Muscle layer of colon (tissue), 2 donors: ENCODE measurements around the gene JMJD1C.
"Not testable (repeated sequence)": the region's sequence is repeated elsewhere in the genome, so short reads cannot be mapped to it uniquely, and the experiment has no call there.

Experiments used
- H3K27ac ChIP-seq: one replicate; pipeline ENCODE4 v1.7.0; 2013; ENCODE audit warnings: low read depth, mild to moderate bottlenecking, low read length, moderate library complexity
- H3K27me3 ChIP-seq, 2 donors: one replicate each; pipeline ENCODE4 v1.7.0; 2013; ENCODE audit warnings: low read length in 2 of 2, mild to moderate bottlenecking in 2 of 2; ENCODE audit not compliant: insufficient read depth in 2 of 2, control insufficient read depth in 1 of 2
- H3K36me3 ChIP-seq: one replicate; pipeline ENCODE4 v1.7.0; 2013; ENCODE audit warnings: mild to moderate bottlenecking, low read length; ENCODE audit not compliant: insufficient read depth
- H3K4me1 ChIP-seq: one replicate; pipeline ENCODE4 v1.7.0; 2013; ENCODE audit warnings: mild to moderate bottlenecking, low read length; ENCODE audit not compliant: insufficient read depth
- H3K4me3 ChIP-seq, 2 donors: one replicate each; pipeline ENCODE4 v1.7.0; 2013; ENCODE audit warnings: low read length in 2 of 2, low read depth in 1 of 2, mild to moderate bottlenecking in 1 of 2, moderate library complexity in 1 of 2
- H3K9ac ChIP-seq: one replicate; pipeline ENCODE4 v1.7.0; 2013; ENCODE audit warnings: low read length
- H3K9me3 ChIP-seq: one replicate; pipeline ENCODE4 v1.7.0; 2013; ENCODE audit warnings: mild to moderate bottlenecking, low read length
- donor health status: abdominal sarcoma.
- donor health status: Adenocarcinoma of cecum.

Gene JMJD1C

DNA sequence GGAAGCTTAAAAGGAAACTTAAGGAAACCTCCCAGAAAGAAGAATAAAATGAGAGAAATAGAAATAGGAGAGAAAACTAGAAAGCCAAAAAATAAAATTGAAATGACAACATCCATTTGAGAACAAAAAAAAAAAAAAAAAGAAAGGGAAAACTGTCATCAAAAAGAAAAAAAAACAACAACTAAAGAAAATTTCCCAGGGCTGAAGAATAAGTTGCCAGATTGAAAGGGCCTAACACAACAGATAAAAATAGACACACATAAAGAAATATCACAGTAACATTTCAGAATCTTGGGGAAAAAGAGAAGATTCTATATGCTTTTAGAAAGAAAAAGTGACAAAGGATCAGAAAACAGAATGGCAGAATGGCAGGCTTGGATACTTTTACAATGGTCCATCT, 157.1 kb downstream of the JMJD1C start:
- no peak overlapping the region for H3K9ac ChIP-seq
- no peaks in the 10 kb centered on the region for H3K9me3 ChIP-seq
- H3K27me3 ChIP-seq = no peaks in the 10 kb centered on the region
- H3K27ac ChIP-seq = no peak overlapping the region
- H3K4me1 ChIP-seq = no peaks in the 10 kb centered on the region
- no peak overlapping the region for H3K4me3 ChIP-seq
- no peaks in the 10 kb centered on the region for H3K36me3 ChIP-seq

DNA sequence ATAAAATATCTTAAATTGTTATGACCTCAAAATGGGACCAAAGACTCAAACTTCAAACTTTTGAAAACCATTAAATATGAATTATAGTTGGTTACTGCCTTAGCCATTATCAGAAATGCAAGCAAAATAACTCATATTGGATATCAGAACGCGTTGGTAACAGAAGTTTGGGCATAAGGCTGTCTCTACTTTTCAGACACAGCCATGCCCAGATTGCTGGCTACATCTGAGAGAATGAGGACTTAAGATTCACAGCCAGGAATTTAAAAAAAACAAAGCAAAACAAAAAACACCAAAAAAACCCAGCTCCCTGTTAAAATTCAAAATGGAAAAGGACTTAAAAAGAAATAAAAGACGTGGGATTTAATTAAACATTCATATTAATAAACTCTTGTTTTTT, 161.6 kb downstream of the JMJD1C start:
- Histone ChIP-seq H3K36me3 (no peaks in the 10 kb centered on the region), H3K27me3 (no peaks in the 10 kb centered on the region), H3K27ac (no peak overlapping the region), H3K4me1 (no peaks in the 10 kb centered on the region), H3K4me3 (no peak overlapping the region), H3K9ac (no peak overlapping the region), H3K9me3 (no peaks in the 10 kb centered on the region)

DNA sequence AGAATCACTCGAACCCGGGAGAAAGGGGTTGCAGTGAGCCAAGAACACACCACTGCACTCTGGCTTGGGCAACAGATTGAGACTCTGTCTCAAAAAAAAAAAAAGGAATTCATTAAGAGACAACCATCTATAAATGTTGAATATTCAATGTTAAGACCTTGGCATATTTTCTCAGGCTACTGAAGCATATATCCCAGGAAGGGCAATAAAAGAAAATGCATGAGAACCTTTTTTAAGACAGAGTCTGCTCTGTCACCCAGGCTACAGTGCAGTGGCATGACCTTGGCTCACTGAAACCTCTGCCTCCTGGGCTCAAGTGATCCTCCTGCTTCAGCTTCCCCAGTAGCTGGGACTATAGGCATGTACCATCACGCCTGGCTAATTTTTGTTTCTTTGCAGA, 165.0 kb downstream of the JMJD1C start:
- Histone ChIP-seq H3K27me3 (no peaks in the 10 kb centered on the region), H3K9me3 (no peaks in the 10 kb centered on the region), H3K27ac (no peak overlapping the region), H3K9ac (no peak overlapping the region), H3K4me1 (no peaks in the 10 kb centered on the region), H3K36me3 (no peaks in the 10 kb centered on the region), H3K4me3 (no peak overlapping the region)

DNA sequence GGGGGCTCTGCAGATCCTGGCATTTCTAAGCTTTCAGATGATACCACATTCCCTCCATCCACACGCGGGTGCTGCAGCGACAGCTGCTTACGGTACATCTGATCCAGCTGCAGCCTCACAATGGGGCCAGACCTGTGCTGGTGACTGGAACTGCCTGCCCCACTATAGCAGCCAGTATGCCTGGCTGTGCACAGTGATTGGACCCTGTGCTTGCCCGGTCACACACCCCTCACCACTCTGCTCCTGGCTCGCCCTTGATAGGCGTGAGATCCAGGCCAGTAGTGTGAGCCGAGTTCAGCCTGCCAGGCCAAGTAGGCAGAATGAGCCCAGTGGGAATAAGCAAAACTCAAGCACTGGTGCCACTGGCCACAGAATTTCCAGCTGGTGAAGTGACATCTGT, 167.8 kb downstream of the JMJD1C start:
- Histone ChIP-seq H3K9ac (no peak overlapping the region), H3K36me3 (no peaks in the 10 kb centered on the region), H3K4me3 (no peak overlapping the region), H3K9me3 (no peaks in the 10 kb centered on the region), H3K27me3 (no peaks in the 10 kb centered on the region), H3K27ac (no peak overlapping the region), H3K4me1 (no peaks in the 10 kb centered on the region)

DNA sequence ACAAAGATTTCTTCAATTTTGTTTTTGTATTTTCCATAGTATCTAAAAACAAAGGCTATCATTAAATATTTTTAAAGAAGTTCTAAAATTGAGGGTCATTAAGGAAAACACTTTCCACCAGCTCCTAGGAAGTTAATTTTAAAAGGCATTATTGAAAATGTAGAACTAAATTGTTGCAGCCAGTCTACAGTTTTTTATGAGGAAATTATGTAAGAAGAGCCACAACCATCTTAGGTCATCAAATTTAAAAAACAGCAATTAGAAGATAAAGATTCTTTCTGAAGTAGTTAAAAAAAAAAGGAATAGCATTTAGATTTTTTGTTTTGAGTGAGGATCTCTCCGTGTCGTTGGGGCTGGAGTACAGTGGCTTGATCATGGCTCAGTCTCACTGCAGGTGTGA, 171.0 kb downstream of the JMJD1C start:
- Histone ChIP-seq H3K4me3 (no peak overlapping the region), H3K4me1 (no peaks in the 10 kb centered on the region), H3K9ac (no peak overlapping the region), H3K27me3 (no peaks in the 10 kb centered on the region), H3K27ac (no peak overlapping the region), H3K36me3 (no peaks in the 10 kb centered on the region), H3K9me3 (no peaks in the 10 kb centered on the region)

DNA sequence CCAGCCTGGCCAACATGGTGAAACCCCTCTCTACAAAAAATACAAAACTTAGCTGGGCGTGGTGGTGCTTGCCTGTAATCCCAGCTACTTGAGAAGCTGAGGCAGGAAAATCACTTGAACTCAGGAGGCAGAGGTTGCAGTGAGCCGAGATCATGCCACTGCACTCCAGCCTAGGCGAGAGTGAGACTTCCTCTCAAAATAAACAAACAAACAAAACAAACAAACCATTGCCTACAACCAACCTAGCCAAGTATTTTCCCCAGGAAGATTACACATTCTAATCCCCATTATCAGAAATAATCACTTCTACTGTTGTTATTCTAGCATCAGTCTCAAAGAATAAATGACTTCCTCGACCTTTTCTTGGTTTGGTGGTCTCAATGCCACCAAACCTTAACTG, 172.9 kb downstream of the JMJD1C start:
- not testable (repeated sequence) for H3K4me1 ChIP-seq, H3K9me3 ChIP-seq, H3K36me3 ChIP-seq, H3K4me3 ChIP-seq, H3K27me3 ChIP-seq, H3K27ac ChIP-seq, H3K9ac ChIP-seq

DNA sequence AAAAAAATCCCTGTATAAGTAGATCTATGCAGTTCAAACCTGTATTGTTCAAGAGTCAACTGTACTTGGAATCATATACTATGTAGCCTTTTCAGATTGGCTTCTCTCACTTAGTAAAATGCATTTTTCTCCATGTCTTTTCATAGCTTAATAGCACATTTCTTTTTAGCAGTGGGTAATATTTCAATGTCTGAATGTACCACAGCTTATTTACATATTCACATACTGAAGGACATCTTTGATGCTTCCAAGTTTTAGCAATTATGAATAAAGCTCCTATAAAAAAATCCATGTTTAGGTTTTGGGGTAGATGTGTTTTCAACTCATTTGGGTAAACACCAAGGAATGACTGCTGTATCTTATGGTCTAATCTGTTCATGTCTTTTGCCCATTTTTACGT, 177.6 kb downstream of the JMJD1C start:
- no peak overlapping the region for H3K9ac ChIP-seq
- no peaks in the 10 kb centered on the region for H3K9me3 ChIP-seq
- H3K4me1 ChIP-seq = peaks cover 7% of the 10 kb centered on the region
- no peaks in the 10 kb centered on the region for H3K27me3 ChIP-seq
- H3K4me3 ChIP-seq = no peak overlapping the region
- H3K36me3 ChIP-seq = no peaks in the 10 kb centered on the region
- H3K27ac ChIP-seq = no peak overlapping the region

DNA sequence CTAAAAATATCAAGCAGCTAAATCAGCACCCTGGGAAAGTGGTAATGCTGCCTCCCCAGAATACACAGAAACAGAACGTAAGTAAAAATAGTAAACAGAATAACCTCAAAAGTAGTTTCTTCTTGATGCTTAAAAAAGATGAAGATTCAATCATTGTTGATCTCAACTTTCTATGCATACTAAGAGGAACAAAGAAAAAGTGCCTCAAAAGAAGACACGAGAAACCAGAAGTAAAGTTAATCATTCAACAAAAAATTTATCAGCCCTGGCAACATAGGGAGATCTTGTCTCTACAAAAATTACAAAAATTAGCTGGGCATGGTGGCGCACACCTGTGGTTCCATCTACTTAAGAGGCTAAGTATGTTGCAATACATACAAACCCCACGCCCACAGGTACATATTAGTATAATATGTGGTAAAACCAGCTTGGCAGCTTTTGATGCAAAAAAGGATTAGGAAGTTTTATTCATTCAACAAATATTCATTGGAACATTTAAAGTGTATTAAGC, 179.0 kb downstream of the JMJD1C start:
- Histone ChIP-seq H3K4me3 (no peak overlapping the region), H3K4me1 (peaks cover 7% of the 10 kb centered on the region), H3K36me3 (no peaks in the 10 kb centered on the region), H3K27me3 (no peaks in the 10 kb centered on the region), H3K9ac (no peak overlapping the region), H3K9me3 (no peaks in the 10 kb centered on the region), H3K27ac (no peak overlapping the region)

DNA sequence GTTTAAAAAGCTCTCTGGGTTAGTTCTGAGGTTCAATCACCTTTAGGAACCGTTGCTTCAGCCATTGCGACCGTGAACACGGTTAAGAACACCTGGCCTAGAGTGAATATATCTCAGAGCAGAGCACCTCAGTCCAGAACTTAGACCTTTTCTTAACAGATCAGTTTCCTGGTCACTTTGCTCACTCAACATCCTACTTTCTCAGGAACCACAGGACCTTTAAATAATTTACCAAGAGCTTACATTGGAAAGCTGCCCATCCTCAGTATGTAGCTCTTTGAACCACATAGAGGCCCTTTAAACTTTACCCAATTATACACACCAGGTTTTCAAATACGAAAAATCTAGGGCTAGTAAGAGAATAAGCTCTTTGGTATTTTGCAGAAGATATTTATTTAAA, 179.4 kb downstream of the JMJD1C start:
- H3K27ac ChIP-seq = no peak overlapping the region
- H3K36me3 ChIP-seq = no peaks in the 10 kb centered on the region
- no peak overlapping the region for H3K4me3 ChIP-seq
- H3K4me1 ChIP-seq = peaks cover 7% of the 10 kb centered on the region
- no peak overlapping the region for H3K9ac ChIP-seq
- H3K9me3 ChIP-seq = no peaks in the 10 kb centered on the region
- H3K27me3 ChIP-seq = no peaks in the 10 kb centered on the region

DNA sequence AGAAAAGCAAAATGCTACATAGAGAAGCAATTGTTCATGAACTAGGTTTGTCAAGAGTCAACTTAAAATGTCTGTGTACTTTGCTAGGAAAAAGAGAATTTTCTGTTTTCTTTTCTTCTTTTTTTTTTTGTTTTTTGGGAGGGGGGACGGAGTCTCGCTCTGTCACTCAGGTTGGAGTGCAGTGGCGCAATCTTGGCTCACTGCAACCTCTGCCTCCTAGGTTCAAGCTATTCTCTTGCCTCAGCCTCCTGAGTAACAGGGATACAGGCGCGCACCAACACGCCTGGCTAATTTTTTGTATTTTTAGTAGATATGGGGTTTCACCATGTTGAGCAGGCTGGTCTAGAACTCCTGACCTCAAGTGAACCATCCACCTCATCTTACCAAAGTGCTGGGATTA, 181.9 kb downstream of the JMJD1C start:
- not testable (repeated sequence) for H3K27ac ChIP-seq, H3K4me3 ChIP-seq, H3K36me3 ChIP-seq, H3K9ac ChIP-seq, H3K4me1 ChIP-seq, H3K9me3 ChIP-seq, H3K27me3 ChIP-seq

DNA sequence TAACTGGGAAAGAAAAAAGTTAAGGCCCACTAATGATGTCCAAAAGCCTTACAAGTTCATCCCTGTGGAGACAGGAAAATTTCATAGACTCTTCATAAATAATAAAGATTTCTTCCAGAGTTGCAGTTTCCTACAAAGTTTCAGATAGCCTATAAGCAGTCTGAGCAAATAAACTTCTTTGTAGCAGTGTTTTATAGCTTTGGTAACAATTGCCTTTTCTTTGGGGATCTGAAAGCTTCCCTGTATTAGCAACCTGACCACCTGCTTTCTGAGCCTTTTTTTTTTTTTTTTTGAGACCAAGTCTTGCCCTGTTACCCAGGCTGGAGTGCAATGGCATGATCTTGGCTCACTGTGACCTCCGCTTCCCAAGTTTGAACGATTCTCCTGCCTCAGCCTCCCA, 182.7 kb downstream of the JMJD1C start:
- no peak overlapping the region for H3K9ac ChIP-seq
- no peaks in the 10 kb centered on the region for H3K27me3 ChIP-seq
- H3K27ac ChIP-seq = no peak overlapping the region
- no peaks in the 10 kb centered on the region for H3K9me3 ChIP-seq
- no peak overlapping the region for H3K4me3 ChIP-seq
- H3K36me3 ChIP-seq = no peaks in the 10 kb centered on the region
- peaks cover 7% of the 10 kb centered on the region for H3K4me1 ChIP-seq

DNA sequence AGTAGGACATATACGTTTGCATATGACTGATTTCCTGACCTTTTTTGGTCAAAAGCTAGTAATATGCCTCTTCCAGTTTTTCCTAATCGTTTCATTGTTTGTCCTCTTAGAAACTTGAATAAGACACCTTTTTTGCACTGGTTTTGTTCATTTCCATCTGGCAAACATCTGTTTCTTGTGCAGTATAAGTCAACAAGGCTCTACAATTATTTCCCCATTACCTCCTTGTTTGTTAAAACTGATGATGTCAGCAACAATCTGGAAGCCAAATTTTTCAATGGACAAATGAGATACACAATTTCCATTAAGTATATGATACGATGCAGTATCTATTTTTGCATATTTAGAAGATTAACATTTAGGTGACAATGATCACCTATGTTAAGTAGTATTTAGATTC, 183.8 kb downstream of the JMJD1C start:
- H3K4me3 ChIP-seq = no peak overlapping the region
- H3K27me3 ChIP-seq = no peaks in the 10 kb centered on the region
- H3K27ac ChIP-seq = no peak overlapping the region
- H3K9me3 ChIP-seq = no peaks in the 10 kb centered on the region
- no peaks in the 10 kb centered on the region for H3K36me3 ChIP-seq
- H3K9ac ChIP-seq = no peak overlapping the region
- H3K4me1 ChIP-seq = peaks cover 6% of the 10 kb centered on the region
